ENCODE results near the gene GPHN. TPM values are rescaled to one million over a fixed set of nuclear protein-coding genes. Genes with fewer than 3 reads are reported as not detected.

Gene GPHN
- total RNA-seq, 2 donors from 2014 or later = 21.3 to 24.9 TPM

GRCh38 chr14:67166450-67166853, 658.5 kb downstream of the GPHN start:
- no peak for DNase-seq (ENCODE audit: low spot score)
- intact Hi-C loops (cut with DNase I) = loop anchor here (5.0 to 10.0 kb wide), 2 partner anchors 118 to 121 kb away; no protein-coding TSS in a partner anchor

GRCh38 chr14:67167420-67168109, 659.6 kb downstream of the GPHN start:
- intact Hi-C loops (cut with DNase I) = loop anchor here (5.0 to 10.0 kb wide), 2 partner anchors 117 to 120 kb away; no protein-coding TSS in a partner anchor
- DNase-seq (ENCODE audit: low spot score) = no peak

- intact Hi-C loops (cut with DNase I) = loop anchor here (5.0 to 10.0 kb wide), 2 partner anchors 117 to 119 kb away; no protein-coding TSS in a partner anchor
- DNase-seq (ENCODE audit: low spot score) = no peak
These were observed 660.1 kb downstream of the GPHN start for GRCh38 chr14:67168110-67168441.

- DNase-seq (ENCODE audit: low spot score) = no peak
- intact Hi-C loops (cut with DNase I) = no loop called here
These were observed 662.7 kb downstream of the GPHN start for GRCh38 chr14:67170660-67171059.

- intact Hi-C loops (cut with DNase I) = no loop called here
- no peak for DNase-seq (ENCODE audit: low spot score)
These were observed 664.1 kb downstream of the GPHN start for GRCh38 chr14:67172056-67172455.

- DNase-seq (ENCODE audit: low spot score) = no peak
- intact Hi-C loops (cut with DNase I) = no loop called here
These were observed 664.6 kb downstream of the GPHN start for GRCh38 chr14:67172520-67172919.

- intact Hi-C loops (cut with DNase I) = no loop called here
- DNase-seq (ENCODE audit: low spot score) = no peak
These were observed 665.8 kb downstream of the GPHN start for GRCh38 chr14:67173719-67174118.

- intact Hi-C loops (cut with DNase I) = no loop called here
- DNase-seq (ENCODE audit: low spot score) = no peak
These were observed 678.3 kb downstream of the GPHN start for GRCh38 chr14:67186172-67186768.

- DNase-seq (ENCODE audit: low spot score) = no peak
- intact Hi-C loops (cut with DNase I) = no loop called here
These were observed 679.0 kb downstream of the GPHN start for GRCh38 chr14:67186789-67187584.

- intact Hi-C loops (cut with DNase I) = no loop called here
- no peak for DNase-seq (ENCODE audit: low spot score)
These were observed 679.9 kb downstream of the GPHN start for GRCh38 chr14:67187826-67188225.

- intact Hi-C loops (cut with DNase I) = no loop called here
- no peak for DNase-seq (ENCODE audit: low spot score)
These were observed 680.4 kb downstream of the GPHN start for GRCh38 chr14:67188326-67188725.

GRCh38 chr14:67191768-67192290, 683.9 kb downstream of the GPHN start:
- DNase-seq (ENCODE audit: low spot score) = no peak
- intact Hi-C loops (cut with DNase I) = no loop called here

GRCh38 chr14:67192366-67192765, 684.4 kb downstream of the GPHN start:
- intact Hi-C loops (cut with DNase I) = no loop called here
- DNase-seq (ENCODE audit: low spot score) = no peak

- DNase-seq (ENCODE audit: low spot score) = no peak
- intact Hi-C loops (cut with DNase I) = no loop called here
These were observed 687.3 kb downstream of the GPHN start for GRCh38 chr14:67195279-67195678.

GRCh38 chr14:67199016-67199415, 691.1 kb downstream of the GPHN start:
- intact Hi-C loops (cut with DNase I) = no loop called here

GRCh38 chr14:67207810-67208209, 699.9 kb downstream of the GPHN start:
- DNase-seq (ENCODE audit: low spot score) = no peak
- intact Hi-C loops (cut with DNase I) = no loop called here

More at GRCh38 chr14:67199016-67199415, 691.1 kb downstream of the GPHN start:
- no peak for DNase-seq (ENCODE audit: low spot score)

GRCh38 chr14:67218126-67218525, 710.2 kb downstream of the GPHN start:
- intact Hi-C loops (cut with DNase I) = no loop called here

GRCh38 chr14:67221248-67221981, 713.5 kb downstream of the GPHN start:
- no peak for DNase-seq (ENCODE audit: low spot score)
- intact Hi-C loops (cut with DNase I) = no loop called here

More at GRCh38 chr14:67218126-67218525, 710.2 kb downstream of the GPHN start:
- no peak for DNase-seq (ENCODE audit: low spot score)

GRCh38 chr14:67221982-67222328, 714.0 kb downstream of the GPHN start:
- intact Hi-C loops (cut with DNase I) = no loop called here

More at GRCh38 chr14:67221982-67222328, 714.0 kb downstream of the GPHN start:
- DNase-seq (ENCODE audit: low spot score) = no peak
